Natural killer cell treated with Interleukin-12 subunit alpha and Interleukin-12 subunit beta and Interleukin-15 and Interleukin-18, amount 100 ng/mL, for 72 hours (primary cell): Measurements from ENCODE around the gene MBP. TPM values are rescaled to one million over a fixed set of nuclear protein-coding genes. Genes with fewer than 3 reads are reported as not detected.

Source experiments
- ATAC-seq, 2 donors: fragments of 150-1000 bp; cut with Tn5 transposase in 1 of 2; sonication (Bioruptor Pico), chemical (Tn5 transposase) in 1 of 2; 2 replicates each; pipeline ENCODE4 v1.10.0; 2021
- DNase-seq: peaks from one replicate; pipeline ENCODE4 v3.0.0; 2022; ENCODE audit warnings: low spot score
- H3K27ac Mint-ChIP-seq, 2 donors: 1 replicate in 1 of 2; 2 replicates in 1 of 2; pipeline ENCODE4 v1.8.0; 2022; ENCODE audit warnings: mixed read lengths in 2 of 2, mild to moderate bottlenecking in 1 of 2, moderate library complexity in 1 of 2
- H3K27me3 Mint-ChIP-seq, 2 donors: 1 replicate in 1 of 2; 2 replicates in 1 of 2; pipeline ENCODE4 v1.8.0; 2022; ENCODE audit warnings: mixed read lengths in 2 of 2
- H3K36me3 Mint-ChIP-seq: one replicate; pipeline ENCODE4 v1.8.0; 2022; ENCODE audit warnings: mixed read lengths
- H3K4me1 Mint-ChIP-seq, 2 donors: 1 replicate in 1 of 2; 2 replicates in 1 of 2; pipeline ENCODE4 v1.8.0; 2022; ENCODE audit warnings: low read depth in 2 of 2, mixed read lengths in 2 of 2, mild to moderate bottlenecking in 1 of 2
- H3K4me3 Mint-ChIP-seq: one replicate; pipeline ENCODE4 v1.8.0; 2022; ENCODE audit warnings: mixed read lengths
- H3K9me3 Mint-ChIP-seq: 2 replicates; pipeline ENCODE4 v1.8.0; 2022; ENCODE audit warnings: mixed read lengths
- total RNA-seq, 2 donors: library from RNA; stranded (reverse); gene quantifications; one replicate each; pipeline ENCODE4 v1.2.3, GENCODE V29; 2022

The MBP gene
- total RNA-seq, 2 donors from 2014 or later = 62.5 to 77.6 TPM

- Mint-ChIP-seq H3K9me3 (no peaks in the 10 kb centered on the region), H3K36me3 (peaks cover 1% of the 10 kb centered on the region), H3K4me3 (peak overlapping the region; percentile 88), H3K27ac (peak overlapping the region; percentile 23 to 80), H3K4me1 (peaks cover 51 to 53% of the 10 kb centered on the region in 2 donors), H3K27me3 (no peaks in the 10 kb centered on the region)
- ATAC-seq (no peak), DNase-seq (no peak)
Observed at GRCh38 chr18:77135339-77136075, 2.9 kb upstream of the MBP start.

GRCh38 chr18:77134611-77135010, 2.0 kb upstream of the MBP start:
- Mint-ChIP-seq H3K9me3 (no peaks in the 10 kb centered on the region), H3K4me1 (peaks cover 51 to 52% of the 10 kb centered on the region in 2 donors), H3K27me3 (no peaks in the 10 kb centered on the region), H3K27ac (peak overlapping the region; percentile 65 to 80), H3K4me3 (peak overlapping the region; percentile 88), H3K36me3 (peaks cover 6% of the 10 kb centered on the region)
- DNase-seq (no peak), ATAC-seq (no peak)

- Mint-ChIP-seq H3K27me3 (no peaks in the 10 kb centered on the region), H3K36me3 (peaks cover 9% of the 10 kb centered on the region), H3K4me1 (peaks cover 56 to 57% of the 10 kb centered on the region in 2 donors), H3K4me3 (peak overlapping the region; percentile 88), H3K9me3 (no peaks in the 10 kb centered on the region), H3K27ac (peak overlapping the region; percentile 65 to 80)
- ATAC-seq = no peak
- DNase-seq = no peak
Observed at GRCh38 chr18:77133835-77134496, 1.4 kb upstream of the MBP start.

- Mint-ChIP-seq H3K36me3 (peaks cover 10% of the 10 kb centered on the region), H3K27me3 (no peaks in the 10 kb centered on the region), H3K27ac (peak overlapping the region; percentile 65 to 80), H3K4me1 (peaks cover 63 to 64% of the 10 kb centered on the region in 2 donors), H3K9me3 (no peaks in the 10 kb centered on the region), H3K4me3 (peak overlapping the region; percentile 88)
- ATAC-seq (no peak), DNase-seq (no peak)
Observed at GRCh38 chr18:77133051-77133834, 660 bp upstream of the MBP start.

GRCh38 chr18:77131652-77132368, 773 bp downstream of the MBP start:
- H3K4me1 Mint-ChIP-seq = peaks cover 66 to 67% of the 10 kb centered on the region in 2 donors
- peaks cover 16% of the 10 kb centered on the region for H3K36me3 Mint-ChIP-seq
- ATAC-seq (peak; percentile 70 to 79), DNase-seq (peak; percentile 79)
- peak overlapping the region; percentile 91 to 92 for H3K27ac Mint-ChIP-seq
- H3K9me3 Mint-ChIP-seq = no peaks in the 10 kb centered on the region
- no peaks in the 10 kb centered on the region for H3K27me3 Mint-ChIP-seq
- H3K4me3 Mint-ChIP-seq = peak overlapping the region; percentile 86

- H3K27ac Mint-ChIP-seq = peak overlapping the region; percentile 91 to 92
- no peaks in the 10 kb centered on the region for H3K9me3 Mint-ChIP-seq
- peaks cover 70% of the 10 kb centered on the region in 2 donors for H3K4me1 Mint-ChIP-seq
- no peaks in the 10 kb centered on the region for H3K27me3 Mint-ChIP-seq
- peak overlapping the region; percentile 86 for H3K4me3 Mint-ChIP-seq
- DNase-seq = no peak
- peak; percentile 47 to 49 for ATAC-seq
- H3K36me3 Mint-ChIP-seq = peaks cover 18% of the 10 kb centered on the region
Observed at GRCh38 chr18:77131100-77131651, 1.4 kb downstream of the MBP start.

GRCh38 chr18:77130229-77131099, 2.1 kb downstream of the MBP start:
- ATAC-seq (peak; percentile 2 to 31), DNase-seq (no peak)
- H3K9me3 Mint-ChIP-seq = no peaks in the 10 kb centered on the region
- H3K4me3 Mint-ChIP-seq = peak overlapping the region; percentile 86
- H3K27me3 Mint-ChIP-seq = no peaks in the 10 kb centered on the region
- peak overlapping the region; percentile 91 to 92 for H3K27ac Mint-ChIP-seq
- peaks cover 70 to 71% of the 10 kb centered on the region in 2 donors for H3K4me1 Mint-ChIP-seq
- H3K36me3 Mint-ChIP-seq = peaks cover 18% of the 10 kb centered on the region

GRCh38 chr18:77129150-77129551, 3.4 kb downstream of the MBP start:
- DNase-seq (no peak), ATAC-seq (no peak)
- Mint-ChIP-seq H3K27ac (peak overlapping the region; percentile 91 to 92), H3K27me3 (no peaks in the 10 kb centered on the region), H3K4me1 (peaks cover 70 to 74% of the 10 kb centered on the region in 2 donors), H3K9me3 (no peaks in the 10 kb centered on the region), H3K36me3 (peaks cover 18% of the 10 kb centered on the region), H3K4me3 (peak overlapping the region; percentile 86)

GRCh38 chr18:77127769-77128671, 4.6 kb downstream of the MBP start:
- Mint-ChIP-seq H3K27ac (peak overlapping the region; percentile 91 to 92), H3K36me3 (peaks cover 18% of the 10 kb centered on the region), H3K27me3 (no peaks in the 10 kb centered on the region), H3K9me3 (no peaks in the 10 kb centered on the region), H3K4me3 (peak overlapping the region; percentile 86), H3K4me1 (peaks cover 73 to 76% of the 10 kb centered on the region in 2 donors)
- DNase-seq (no peak), ATAC-seq (peak; percentile 59 to 70)

- Mint-ChIP-seq H3K27me3 (no peaks in the 10 kb centered on the region), H3K4me1 (peaks cover 83 to 95% of the 10 kb centered on the region in 2 donors), H3K9me3 (no peaks in the 10 kb centered on the region), H3K4me3 (peak overlapping the region; percentile 86), H3K36me3 (peaks cover 12% of the 10 kb centered on the region), H3K27ac (peak overlapping the region; percentile 91 to 92)
- DNase-seq (peak; percentile 84), ATAC-seq (peak; percentile 82 to 83)
Observed at GRCh38 chr18:77124452-77124922, 8.1 kb downstream of the MBP start.

GRCh38 chr18:77123320-77124231, 9.0 kb downstream of the MBP start:
- H3K4me1 Mint-ChIP-seq = peaks cover 83 to 95% of the 10 kb centered on the region in 2 donors
- peaks cover 3% of the 10 kb centered on the region for H3K9me3 Mint-ChIP-seq
- H3K27me3 Mint-ChIP-seq = no peaks in the 10 kb centered on the region
- ATAC-seq (no peak), DNase-seq (no peak)
- H3K36me3 Mint-ChIP-seq = peaks cover 12% of the 10 kb centered on the region
- peak overlapping the region; percentile 86 for H3K4me3 Mint-ChIP-seq
- H3K27ac Mint-ChIP-seq = peak overlapping the region; percentile 91 to 92
